Stimulated activated CD4-positive, alpha-beta T cell treated with anti-CD3 and anti-CD28 coated beads, TNF-alpha, amount 100 ng/mL, for 4 hours (primary cell): Measurements from ENCODE around the gene FAM89B.
"Not testable (repeated sequence)": the region's sequence is repeated elsewhere in the genome, so short reads cannot be mapped to it uniquely, and the experiment has no call there.

ENCODE experiments used
- DNase-seq, 3 experiments: peaks; one replicate each; pipeline ENCODE4 v3.0.0-alpha.2; 2020; ENCODE audit warnings: low read depth in 3 of 3

The FAM89B gene

GRCh38 chr11:65572356-65573051 is at the start of gene FAM89B:
TSS of gene FAM89B (plus strand) at chr11:65572538. CDS start at chr11:65572670, 132 bp downstream.
- DNase-seq, result peak; percentile 75 to 83 (median 75)

DNA sequence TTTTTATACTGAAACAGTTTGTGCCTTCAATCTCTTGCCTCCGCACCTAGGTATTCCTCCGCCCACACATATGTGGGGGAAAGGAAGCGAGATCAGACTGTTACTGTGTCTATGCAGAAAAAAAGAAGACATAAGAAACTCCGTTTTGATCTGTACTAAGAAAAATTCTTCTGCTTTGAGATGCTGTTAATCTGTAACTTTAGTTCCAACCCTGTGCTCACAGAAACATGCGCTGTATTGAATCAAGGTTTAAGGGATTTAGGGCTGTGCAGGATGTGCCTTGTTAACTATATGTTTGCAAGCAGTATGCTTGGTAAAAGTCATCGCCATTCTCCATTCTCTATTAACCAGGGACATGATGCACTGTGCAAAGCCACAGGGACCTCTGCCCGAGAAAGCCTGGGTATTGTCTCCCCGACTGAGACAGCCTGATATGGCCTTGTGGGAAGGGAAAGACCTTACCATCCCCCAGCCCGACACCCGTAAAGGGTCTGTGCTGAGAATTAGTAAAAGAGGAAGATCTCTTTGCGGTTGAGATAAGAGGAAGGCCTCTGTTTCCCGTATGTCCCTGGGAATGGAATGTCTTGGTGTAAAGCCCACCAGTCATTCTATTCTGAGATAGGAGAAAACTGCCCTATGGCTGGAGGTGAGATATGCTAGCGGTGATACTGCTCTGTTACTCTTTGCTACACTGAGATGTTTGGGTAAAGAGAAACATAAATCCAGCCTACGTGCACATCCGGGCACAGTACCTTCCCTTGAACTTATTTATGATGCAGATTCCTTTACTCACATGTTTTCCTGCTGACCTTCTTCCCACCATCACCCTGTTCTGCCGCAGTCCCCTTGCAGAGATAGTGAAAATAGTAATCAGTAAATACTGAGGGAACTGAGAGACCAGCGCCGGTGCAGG is 49.4 kb upstream of the FAM89B start:
- DNase-seq, result not testable (repeated sequence)

- DNase-seq, result not testable (repeated sequence)
Observed at GRCh38 chr11:65523631-65523968, 48.7 kb upstream of the FAM89B start.

DNA sequence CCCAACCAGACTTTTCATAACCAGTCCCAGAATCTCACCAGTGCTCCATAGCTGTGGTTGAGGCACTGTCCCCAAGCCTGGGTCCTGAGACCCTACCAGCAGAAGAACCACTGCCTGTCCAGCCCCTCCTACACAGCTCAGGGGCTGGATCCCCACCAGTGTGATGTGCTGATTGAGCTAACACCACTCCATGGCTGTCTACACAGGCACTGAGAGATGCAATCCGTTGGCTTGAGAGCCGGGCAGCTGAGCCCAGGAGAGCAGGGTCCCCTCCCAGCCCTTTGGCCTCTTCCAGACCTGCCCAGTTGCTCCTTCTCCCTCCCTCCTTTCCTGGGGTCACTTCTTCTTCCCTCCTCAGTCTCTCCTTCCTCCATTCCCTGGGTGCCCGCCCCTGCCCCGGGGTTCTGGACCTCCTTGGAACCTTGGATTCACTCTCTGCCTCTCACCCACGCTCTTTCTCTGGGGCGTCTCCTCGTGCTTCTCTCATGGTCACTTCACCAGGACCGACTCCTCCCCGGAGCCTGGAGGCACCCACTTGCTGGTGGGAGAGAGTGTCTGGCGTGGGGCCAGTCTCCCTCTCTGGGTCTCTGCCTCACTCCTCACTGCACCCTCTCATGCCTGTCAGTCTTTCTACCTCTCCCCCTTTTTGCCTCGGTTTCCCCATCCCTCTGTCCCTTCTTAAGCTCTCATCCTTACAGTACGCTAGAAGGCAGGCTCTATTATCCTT is 48.2 kb upstream of the FAM89B start:
- no peak for DNase-seq

- peak; percentile 75 to 78 (median 77) for DNase-seq
Observed at GRCh38 chr11:65524741-65525545, 47.4 kb upstream of the FAM89B start, which contains the start of gene SCYL1. TSS of gene SCYL1 (plus strand) at chr11:65525083. CDS start at chr11:65525154, 71 bp downstream.

GRCh38 chr11:65525546-65526480 is 46.5 kb upstream of the FAM89B start:
- no peak for DNase-seq

GRCh38 chr11:65526744-65527143 is 45.6 kb upstream of the FAM89B start:
- no peak for DNase-seq

- no peak for DNase-seq
Observed at GRCh38 chr11:65528819-65529350, 43.5 kb upstream of the FAM89B start.

- DNase-seq, result no peak
Observed at GRCh38 chr11:65529475-65530156, 42.7 kb upstream of the FAM89B start.

GRCh38 chr11:65530157-65530496 is 42.2 kb upstream of the FAM89B start:
- DNase-seq, result no peak

- no peak for DNase-seq
Observed at GRCh38 chr11:65532388-65533064, 39.8 kb upstream of the FAM89B start.

DNA sequence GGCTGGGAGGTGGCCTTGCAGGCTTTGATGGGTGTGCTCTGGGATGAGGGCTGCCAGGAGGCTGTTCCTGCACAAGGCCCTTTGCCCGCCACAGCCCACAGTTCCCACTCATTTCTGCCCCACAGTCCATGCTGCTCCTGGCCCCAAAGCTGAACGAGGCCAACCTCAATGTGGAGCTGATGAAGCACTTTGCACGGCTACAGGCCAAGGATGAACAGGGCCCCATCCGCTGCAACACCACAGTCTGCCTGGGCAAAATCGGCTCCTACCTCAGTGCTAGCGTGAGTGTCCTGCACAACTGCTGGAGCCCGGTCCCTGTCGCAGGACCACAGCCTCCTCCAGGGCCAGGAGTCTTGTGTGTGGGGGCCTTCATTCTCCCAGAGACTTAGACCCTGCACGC is 37.2 kb upstream of the FAM89B start:
- no peak for DNase-seq

DNA sequence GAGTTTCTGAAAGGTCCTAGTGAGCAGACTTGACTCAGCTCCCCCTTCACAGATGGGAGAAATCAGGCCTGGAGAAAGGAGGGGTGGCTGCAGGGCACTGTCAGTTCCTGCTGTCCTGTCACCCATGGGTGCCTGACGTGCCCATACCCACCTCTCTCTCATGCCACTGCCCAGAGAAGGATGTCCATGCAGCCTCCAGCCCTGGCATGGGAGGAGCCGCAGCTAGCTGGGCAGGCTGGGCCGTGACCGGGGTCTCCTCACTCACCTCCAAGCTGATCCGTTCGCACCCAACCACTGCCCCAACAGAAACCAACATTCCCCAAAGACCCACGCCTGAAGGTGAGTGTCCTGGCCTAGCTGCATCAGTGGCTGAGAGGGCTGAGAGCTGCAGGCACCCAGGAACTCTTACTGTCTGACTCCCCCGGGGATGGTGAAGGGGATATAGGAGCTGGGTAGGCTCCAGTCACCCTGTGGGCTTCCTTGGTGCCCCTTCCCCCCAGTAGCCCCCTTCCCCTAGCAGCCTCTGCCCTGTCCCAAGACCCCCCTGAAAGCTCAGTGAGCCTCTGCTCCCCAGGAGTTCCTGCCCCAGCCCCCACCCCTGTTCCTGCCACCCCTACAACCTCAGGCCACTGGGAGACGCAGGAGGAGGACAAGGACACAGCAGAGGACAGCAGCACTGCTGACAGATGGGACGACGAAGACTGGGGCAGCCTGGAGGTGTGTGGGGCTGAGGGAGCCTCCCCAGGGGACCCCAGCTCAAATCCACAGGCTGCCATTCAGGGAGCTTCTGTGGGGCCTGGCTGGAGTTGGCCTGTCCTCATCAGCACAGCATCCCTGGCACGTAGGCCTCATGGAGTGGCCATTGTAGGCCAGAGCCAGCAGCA is 35.7 kb upstream of the FAM89B start:
- no peak for DNase-seq

DNA sequence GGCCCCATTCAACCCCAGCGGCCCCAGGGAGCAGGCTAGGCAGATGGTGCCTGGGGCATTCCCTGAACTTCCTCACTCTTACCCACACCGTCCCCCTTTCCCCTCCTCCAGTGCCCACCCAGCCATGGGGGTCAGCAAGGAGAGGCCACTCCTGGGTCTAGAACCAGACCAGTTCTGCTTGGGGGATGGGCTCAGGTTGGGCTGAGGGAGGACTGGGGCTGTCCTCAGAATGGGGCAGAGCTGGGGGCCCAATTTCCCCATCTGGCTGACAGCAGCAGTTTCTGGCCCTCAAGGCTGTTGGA is 35.1 kb upstream of the FAM89B start:
- no peak for DNase-seq

GRCh38 chr11:65537620-65538231 is 34.6 kb upstream of the FAM89B start:
- DNase-seq, result no peak

DNA sequence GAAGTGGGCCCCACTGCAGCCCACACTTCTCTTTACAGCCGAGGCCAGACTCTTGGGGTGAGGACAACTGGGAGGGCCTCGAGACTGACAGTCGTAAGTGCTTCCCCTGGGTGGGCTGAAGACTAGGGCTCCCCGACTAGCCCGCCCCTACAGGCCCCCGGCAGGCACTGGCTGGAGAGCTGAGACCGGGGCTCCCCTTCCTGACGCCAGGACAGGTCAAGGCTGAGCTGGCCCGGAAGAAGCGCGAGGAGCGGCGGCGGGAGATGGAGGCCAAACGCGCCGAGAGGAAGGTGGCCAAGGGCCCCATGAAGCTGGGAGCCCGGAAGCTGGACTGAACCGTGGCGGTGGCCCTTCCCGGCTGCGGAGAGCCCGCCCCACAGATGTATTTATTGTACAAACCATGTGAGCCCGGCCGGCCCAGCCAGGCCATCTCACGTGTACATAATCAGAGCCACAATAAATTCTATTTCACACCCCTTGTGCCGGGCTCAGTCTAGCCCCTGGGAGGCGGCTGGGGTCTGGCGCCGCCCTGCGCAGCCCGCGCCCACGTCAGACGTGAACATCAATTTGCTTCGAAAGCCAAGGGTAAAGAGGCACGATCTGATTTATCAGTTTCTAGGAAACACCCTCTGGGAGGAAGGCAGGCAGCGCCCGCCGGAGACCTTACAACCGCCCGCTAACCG is 34.0 kb upstream of the FAM89B start:
- no peak for DNase-seq
